T-helper 17 cell (primary cell): ENCODE measurements around the gene PCDH9. TPM values are rescaled to one million over a fixed set of nuclear protein-coding genes. Genes with fewer than 3 reads are reported as not detected.
"Not testable (repeated sequence)": the region's sequence is repeated elsewhere in the genome, so short reads cannot be mapped to it uniquely, and the experiment has no call there.

Experiments used
- ATAC-seq: fragments of 150-1000 bp; cut with Tn5 transposase; 2 replicates; pipeline ENCODE4 v1.10.0; 2021; ENCODE audit warnings: mild to moderate bottlenecking, moderate library complexity
- DNase-seq, 3 donors: peaks; one replicate each; pipeline versions ENCODE4 v3.0.0 to v3.0.0-alpha.2; 2020 to 2021
- H3K9me3 ChIP-seq: one replicate; pipeline ENCODE4 v1.7.0; 2013; ENCODE audit warnings: low read length, mild to moderate bottlenecking; ENCODE audit not compliant: control insufficient read depth, poor library complexity, severe bottlenecking
- H3K27ac Mint-ChIP-seq: one replicate; pipeline ENCODE4 v1.8.0; 2022; ENCODE audit warnings: mild to moderate bottlenecking, moderate library complexity, mixed read lengths
- H3K27me3 Mint-ChIP-seq: one replicate; pipeline ENCODE4 v1.8.0; 2022; ENCODE audit warnings: mixed read lengths
- H3K36me3 Mint-ChIP-seq: one replicate; pipeline ENCODE4 v1.8.0; 2022; ENCODE audit warnings: low read depth, mixed read lengths
- H3K4me1 Mint-ChIP-seq: one replicate; pipeline ENCODE4 v1.8.0; 2022; ENCODE audit warnings: mild to moderate bottlenecking, mixed read lengths
- H3K4me3 Mint-ChIP-seq: one replicate; pipeline ENCODE4 v1.8.0; 2022; ENCODE audit warnings: mild to moderate bottlenecking, moderate library complexity, mixed read lengths
- total RNA-seq, 4 donors: library from RNA in 2 of 4; stranded (reverse) in 2 of 4; gene quantifications; one replicate each; pipeline ENCODE4 v1.2.3 and lab custom pipeline; 2022 to 2026

The PCDH9 gene
- total RNA-seq, 2 donors from 2014 or later = 0.50 to 0.67 TPM

DNA sequence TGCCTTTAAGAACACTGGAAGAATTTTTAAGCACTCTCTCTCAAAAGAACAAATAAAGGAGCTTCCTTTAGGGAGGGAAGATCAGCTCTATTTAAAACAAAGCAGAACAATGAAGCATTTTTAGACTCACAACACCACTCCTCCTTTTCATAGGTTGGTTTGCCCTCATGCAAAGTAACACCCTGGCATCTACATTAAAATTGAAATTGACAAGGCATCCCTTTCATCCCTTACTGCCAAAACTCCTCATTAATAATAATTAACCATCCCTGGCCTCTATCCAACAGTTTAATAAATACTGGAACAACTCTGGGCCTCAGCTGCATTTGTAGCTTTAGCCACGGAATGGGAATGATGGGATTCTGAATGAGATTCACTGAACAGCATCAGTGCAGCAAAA is 929.1 kb downstream of the PCDH9 start:
- H3K9me3 ChIP-seq = no peaks in the 10 kb centered on the region
- Mint-ChIP-seq H3K36me3 (no peaks in the 10 kb centered on the region), H3K4me3 (no peak overlapping the region), H3K27me3 (no peaks in the 10 kb centered on the region), H3K27ac (no peak overlapping the region), H3K4me1 (no peaks in the 10 kb centered on the region)
- DNase-seq (no peak), ATAC-seq (no peak)

DNA sequence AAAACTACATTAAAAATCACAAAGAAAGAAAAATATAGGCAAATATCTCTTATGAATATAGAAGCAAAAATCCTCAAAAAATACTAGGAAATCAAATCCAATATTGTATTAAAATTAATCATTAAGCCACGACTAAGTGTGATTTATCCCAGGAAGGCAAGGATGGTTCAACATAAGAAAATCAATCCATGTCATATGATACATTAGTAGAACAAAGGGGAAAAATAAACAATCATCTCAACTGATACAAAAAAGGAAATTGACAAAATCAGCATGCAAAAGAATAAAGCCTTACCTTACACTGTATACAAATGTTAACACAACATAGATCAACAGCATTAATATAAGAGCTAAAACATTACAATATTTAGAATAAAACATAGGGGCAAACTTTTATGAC is 933.3 kb downstream of the PCDH9 start:
- Mint-ChIP-seq H3K36me3 (no peaks in the 10 kb centered on the region), H3K27me3 (no peaks in the 10 kb centered on the region), H3K4me3 (no peak overlapping the region), H3K27ac (no peak overlapping the region), H3K4me1 (no peaks in the 10 kb centered on the region)
- no peaks in the 10 kb centered on the region for H3K9me3 ChIP-seq
- no peak for DNase-seq
- no peak for ATAC-seq

- DNase-seq (no peak), ATAC-seq (no peak)
- H3K9me3 ChIP-seq = no peaks in the 10 kb centered on the region
- H3K36me3 Mint-ChIP-seq = no peaks in the 10 kb centered on the region
- H3K4me1 Mint-ChIP-seq = no peaks in the 10 kb centered on the region
- no peak overlapping the region for H3K27ac Mint-ChIP-seq
- no peak overlapping the region for H3K4me3 Mint-ChIP-seq
- H3K27me3 Mint-ChIP-seq = no peaks in the 10 kb centered on the region
Observed at GRCh38 chr13:66296328-66296727, 933.8 kb downstream of the PCDH9 start.

- H3K27me3 Mint-ChIP-seq, ATAC-seq, H3K36me3 Mint-ChIP-seq, H3K4me1 Mint-ChIP-seq, H3K27ac Mint-ChIP-seq, H3K4me3 Mint-ChIP-seq, DNase-seq, H3K9me3 ChIP-seq: not testable (repeated sequence)
Observed at GRCh38 chr13:66286806-66287205, 943.3 kb downstream of the PCDH9 start.

GRCh38 chr13:66275416-66275815 is 954.7 kb downstream of the PCDH9 start:
- no peak for ATAC-seq
- no peak overlapping the region for H3K27ac Mint-ChIP-seq
- no peaks in the 10 kb centered on the region for H3K4me1 Mint-ChIP-seq
- H3K36me3 Mint-ChIP-seq = no peaks in the 10 kb centered on the region
- no peaks in the 10 kb centered on the region for H3K9me3 ChIP-seq
- H3K4me3 Mint-ChIP-seq = no peak overlapping the region
- no peak for DNase-seq
- H3K27me3 Mint-ChIP-seq = no peaks in the 10 kb centered on the region

- ATAC-seq (no peak), DNase-seq (no peak)
- H3K36me3 Mint-ChIP-seq = no peaks in the 10 kb centered on the region
- H3K27ac Mint-ChIP-seq = no peak overlapping the region
- H3K4me3 Mint-ChIP-seq = no peak overlapping the region
- H3K27me3 Mint-ChIP-seq = no peaks in the 10 kb centered on the region
- H3K9me3 ChIP-seq = no peaks in the 10 kb centered on the region
- H3K4me1 Mint-ChIP-seq = no peaks in the 10 kb centered on the region
Observed at GRCh38 chr13:66273011-66273410, 957.1 kb downstream of the PCDH9 start.

DNA sequence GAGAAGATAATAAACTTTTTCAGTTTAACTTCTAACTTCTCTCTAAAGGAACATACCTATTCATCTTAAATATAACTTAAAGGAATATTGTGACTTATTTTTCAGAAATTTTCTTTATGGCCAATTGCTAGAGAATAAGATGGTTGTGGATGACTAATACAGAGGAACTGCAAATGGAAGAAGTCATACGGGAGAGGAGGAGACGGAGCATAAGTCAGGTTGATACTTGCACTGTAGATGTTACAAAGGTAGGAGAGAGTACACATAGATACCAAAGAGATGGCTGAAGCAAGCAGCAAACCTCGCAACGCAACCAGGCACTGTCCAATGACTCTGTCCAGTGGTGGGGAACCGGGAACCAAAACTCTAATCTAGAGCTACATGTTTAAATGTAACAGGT is 963.4 kb downstream of the PCDH9 start:
- no peak for DNase-seq
- no peaks in the 10 kb centered on the region for H3K36me3 Mint-ChIP-seq
- ATAC-seq = no peak
- H3K4me1 Mint-ChIP-seq = no peaks in the 10 kb centered on the region
- no peaks in the 10 kb centered on the region for H3K9me3 ChIP-seq
- no peak overlapping the region for H3K27ac Mint-ChIP-seq
- H3K27me3 Mint-ChIP-seq = no peaks in the 10 kb centered on the region
- no peak overlapping the region for H3K4me3 Mint-ChIP-seq

DNA sequence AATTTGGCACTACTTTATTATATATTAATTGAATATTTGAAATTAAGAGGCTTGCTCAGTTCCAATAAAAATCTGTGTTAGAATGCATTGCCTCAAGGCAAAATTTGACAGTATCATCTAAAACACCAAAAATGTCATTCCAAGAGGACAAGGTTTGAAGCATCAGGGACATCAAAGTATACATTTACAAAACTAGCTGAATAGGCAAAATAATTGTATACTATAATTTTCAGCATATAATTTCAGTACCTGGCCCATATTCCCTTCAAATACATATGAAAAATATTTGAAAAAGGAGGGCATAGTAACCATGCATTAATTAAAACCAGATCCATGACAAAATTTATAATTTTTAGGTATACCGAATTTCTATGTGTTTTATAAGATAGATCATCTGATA is 963.8 kb downstream of the PCDH9 start:
- H3K27ac Mint-ChIP-seq = no peak overlapping the region
- H3K4me1 Mint-ChIP-seq = no peaks in the 10 kb centered on the region
- no peaks in the 10 kb centered on the region for H3K36me3 Mint-ChIP-seq
- H3K4me3 Mint-ChIP-seq = no peak overlapping the region
- no peaks in the 10 kb centered on the region for H3K9me3 ChIP-seq
- H3K27me3 Mint-ChIP-seq = no peaks in the 10 kb centered on the region
- DNase-seq (no peak), ATAC-seq (no peak)

- H3K9me3 ChIP-seq = no peaks in the 10 kb centered on the region
- Mint-ChIP-seq H3K4me3 (no peak overlapping the region), H3K4me1 (no peaks in the 10 kb centered on the region), H3K27me3 (no peaks in the 10 kb centered on the region), H3K36me3 (no peaks in the 10 kb centered on the region), H3K27ac (no peak overlapping the region)
- no peak for ATAC-seq
- DNase-seq = no peak
Observed at GRCh38 chr13:66265371-66265770, 964.8 kb downstream of the PCDH9 start.

DNA sequence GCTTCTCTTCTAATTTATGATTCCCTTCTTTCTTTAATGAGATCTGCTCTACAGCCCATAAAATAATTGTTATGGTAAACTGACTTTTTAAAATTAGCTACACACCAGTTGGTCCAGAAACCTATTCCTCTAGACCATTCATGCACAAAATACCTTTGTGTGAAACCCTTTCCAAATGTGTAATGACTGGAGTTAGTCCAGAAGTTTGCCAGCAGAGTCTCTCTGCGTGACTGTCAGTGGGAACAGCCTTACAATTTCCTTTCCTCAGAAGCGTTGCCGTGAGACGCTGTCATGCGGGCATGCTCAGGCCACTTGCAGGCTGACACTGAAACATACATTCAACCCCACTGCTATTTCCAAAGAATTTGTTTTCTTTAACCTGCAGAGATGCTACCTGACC is 965.2 kb downstream of the PCDH9 start:
- no peak overlapping the region for H3K4me3 Mint-ChIP-seq
- H3K4me1 Mint-ChIP-seq = no peaks in the 10 kb centered on the region

GRCh38 chr13:66262330-66262729 is 967.8 kb downstream of the PCDH9 start:
- no peaks in the 10 kb centered on the region for H3K4me1 Mint-ChIP-seq
- no peaks in the 10 kb centered on the region for H3K27me3 Mint-ChIP-seq
- no peak overlapping the region for H3K27ac Mint-ChIP-seq
- no peak for DNase-seq
- H3K4me3 Mint-ChIP-seq = no peak overlapping the region
- peaks cover 3% of the 10 kb centered on the region for H3K9me3 ChIP-seq
- no peaks in the 10 kb centered on the region for H3K36me3 Mint-ChIP-seq
- no peak for ATAC-seq

More for the DNA sequence above, 965.2 kb downstream of the PCDH9 start:
- no peaks in the 10 kb centered on the region for H3K27me3 Mint-ChIP-seq
- H3K9me3 ChIP-seq = peaks cover 3% of the 10 kb centered on the region
- H3K36me3 Mint-ChIP-seq = no peaks in the 10 kb centered on the region
- DNase-seq (no peak), ATAC-seq (no peak)
- no peak overlapping the region for H3K27ac Mint-ChIP-seq

- not testable (repeated sequence) for H3K27me3 Mint-ChIP-seq, H3K9me3 ChIP-seq, H3K36me3 Mint-ChIP-seq, H3K4me1 Mint-ChIP-seq, H3K27ac Mint-ChIP-seq, ATAC-seq, H3K4me3 Mint-ChIP-seq, DNase-seq
Observed at GRCh38 chr13:66259426-66259825, 970.7 kb downstream of the PCDH9 start.
